Cortex of kidney (tissue), 1 donor: ENCODE data around the gene CDKAL1.
"Not testable (repeated sequence)": the region's sequence is repeated elsewhere in the genome, so short reads cannot be mapped to it uniquely, and the experiment has no call there.

Experiments
- DNase-seq: peaks from one replicate; lab custom pipeline; 2025; lab: John Stamatoyannopoulos, UW

Gene CDKAL1

GRCh38 chr6:21031182-21031581 is 496.9 kb downstream of the CDKAL1 start:
- DNase-seq = no peak

- DNase-seq = no peak
Observed at GRCh38 chr6:21033084-21033483, 498.8 kb downstream of the CDKAL1 start.

- no peak for DNase-seq
Observed at GRCh38 chr6:21033575-21034026, 499.3 kb downstream of the CDKAL1 start.

GRCh38 chr6:21034345-21034744 is 500.1 kb downstream of the CDKAL1 start:
- no peak for DNase-seq

GRCh38 chr6:21037453-21037852 is 503.2 kb downstream of the CDKAL1 start:
- no peak for DNase-seq

GRCh38 chr6:21039926-21040325 is 505.7 kb downstream of the CDKAL1 start:
- DNase-seq = no peak

- DNase-seq = no peak
Observed at GRCh38 chr6:21045135-21045700, 511.0 kb downstream of the CDKAL1 start.

- DNase-seq = no peak
Observed at GRCh38 chr6:21046276-21046675, 512.0 kb downstream of the CDKAL1 start.

GRCh38 chr6:21048047-21048446 is 513.8 kb downstream of the CDKAL1 start:
- DNase-seq = no peak

- no peak for DNase-seq
Observed at GRCh38 chr6:21049148-21049547, 514.9 kb downstream of the CDKAL1 start.

- no peak for DNase-seq
Observed at GRCh38 chr6:21049572-21049971, 515.3 kb downstream of the CDKAL1 start.

- DNase-seq = no peak
Observed at GRCh38 chr6:21050935-21051334, 516.7 kb downstream of the CDKAL1 start.

GRCh38 chr6:21051777-21052176 is 517.5 kb downstream of the CDKAL1 start:
- no peak for DNase-seq

GRCh38 chr6:21053612-21054011 is 519.4 kb downstream of the CDKAL1 start:
- DNase-seq = no peak

- DNase-seq = not testable (repeated sequence)
Observed at GRCh38 chr6:21055480-21055879, 521.2 kb downstream of the CDKAL1 start.

- DNase-seq = no peak
Observed at GRCh38 chr6:21061892-21062291, 527.6 kb downstream of the CDKAL1 start.

GRCh38 chr6:21064756-21065340 is 530.6 kb downstream of the CDKAL1 start:
- no peak for DNase-seq

GRCh38 chr6:21067521-21067920 is 533.3 kb downstream of the CDKAL1 start:
- DNase-seq = no peak

- DNase-seq = no peak
Observed at GRCh38 chr6:21070620-21071019, 536.4 kb downstream of the CDKAL1 start.

- DNase-seq = no peak
Observed at GRCh38 chr6:21071780-21072468, 537.7 kb downstream of the CDKAL1 start.

- no peak for DNase-seq
Observed at GRCh38 chr6:21073318-21073839, 539.1 kb downstream of the CDKAL1 start.

GRCh38 chr6:21074484-21074883 is 540.2 kb downstream of the CDKAL1 start:
- DNase-seq = no peak

- DNase-seq = no peak
Observed at GRCh38 chr6:21075986-21076385, 541.7 kb downstream of the CDKAL1 start.
